Measurements from ENCODE around the gene DDC. TPM values are rescaled to one million over a fixed set of nuclear protein-coding genes. Genes with fewer than 3 reads are reported as not detected.

DDC gene
- total RNA-seq, 1 experiment from 2014 or later: 87.0 TPM

DNA sequence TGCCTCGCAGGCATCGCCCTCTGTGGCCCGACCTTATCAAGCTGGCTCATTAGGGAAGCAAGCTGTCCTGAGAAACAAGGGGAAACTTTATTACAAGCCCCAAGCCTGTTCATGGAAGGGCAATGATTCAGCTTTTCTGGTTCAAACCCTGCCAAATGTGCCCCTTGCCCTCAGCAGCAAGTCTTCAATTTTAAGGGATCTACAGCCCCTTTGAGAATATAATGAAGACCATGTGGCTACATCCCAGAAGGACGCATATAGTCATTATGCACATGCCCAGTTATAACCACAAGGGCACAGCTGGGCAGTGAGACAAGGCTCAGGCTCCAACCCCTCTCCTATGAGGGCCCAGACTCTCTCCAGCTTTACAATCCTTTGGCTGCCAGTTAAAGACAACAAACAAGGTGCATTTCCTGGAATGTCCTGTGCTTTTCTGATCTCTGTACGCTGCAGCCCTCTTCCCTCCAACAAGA lies 56.7 kb downstream of the DDC start:
- no peaks in the 10 kb centered on the region for H3K27me3 Mint-ChIP-seq (ENCODE audit: insufficient read depth, unreplicated experiment)
- TF ChIP-seq, protein P1, sequence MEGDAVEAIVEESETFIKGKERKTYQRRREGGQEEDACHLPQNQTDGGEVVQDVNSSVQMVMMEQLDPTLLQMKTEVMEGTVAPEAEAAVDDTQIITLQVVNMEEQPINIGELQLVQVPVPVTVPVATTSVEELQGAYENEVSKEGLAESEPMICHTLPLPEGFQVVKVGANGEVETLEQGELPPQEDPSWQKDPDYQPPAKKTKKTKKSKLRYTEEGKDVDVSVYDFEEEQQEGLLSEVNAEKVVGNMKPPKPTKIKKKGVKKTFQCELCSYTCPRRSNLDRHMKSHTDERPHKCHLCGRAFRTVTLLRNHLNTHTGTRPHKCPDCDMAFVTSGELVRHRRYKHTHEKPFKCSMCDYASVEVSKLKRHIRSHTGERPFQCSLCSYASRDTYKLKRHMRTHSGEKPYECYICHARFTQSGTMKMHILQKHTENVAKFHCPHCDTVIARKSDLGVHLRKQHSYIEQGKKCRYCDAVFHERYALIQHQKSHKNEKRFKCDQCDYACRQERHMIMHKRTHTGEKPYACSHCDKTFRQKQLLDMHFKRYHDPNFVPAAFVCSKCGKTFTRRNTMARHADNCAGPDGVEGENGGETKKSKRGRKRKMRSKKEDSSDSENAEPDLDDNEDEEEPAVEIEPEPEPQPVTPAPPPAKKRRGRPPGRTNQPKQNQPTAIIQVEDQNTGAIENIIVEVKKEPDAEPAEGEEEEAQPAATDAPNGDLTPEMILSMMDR (IDR thresholded peaks at IDR 0.05; ENCODE audit: insufficient read depth in 1 of 2, low read depth in 1 of 2, low read length in 1 of 2, severe bottlenecking in 1 of 2, unreplicated experiment in 1 of 2): no peak
- CTCF ChIA-PET: no interaction called here
- H3K4me1 Mint-ChIP-seq (ENCODE audit: low read depth, unreplicated experiment): peaks cover 9% of the 10 kb centered on the region
- peaks cover 2% of the 10 kb centered on the region for H3K4me1 ChIP-seq
- H3K36me3 Mint-ChIP-seq (ENCODE audit: insufficient read depth, unreplicated experiment): peaks cover 4% of the 10 kb centered on the region
- intact Hi-C loops (cut with micrococcal nuclease; ENCODE audit: unreplicated experiment): no loop called here
- no peaks in the 10 kb centered on the region for H3K9me3 ChIP-seq
- no peaks in the 10 kb centered on the region for H3K9me3 Mint-ChIP-seq (ENCODE audit: unreplicated experiment)
- no peak overlapping the region for H3K4me3 Mint-ChIP-seq (ENCODE audit: unreplicated experiment)
- H3K27me3 ChIP-seq (replicated peaks; ENCODE audit: control insufficient read depth, insufficient read depth, low read length): no peaks in the 10 kb centered on the region
- no peaks in the 10 kb centered on the region; the same call in 1 of the 2 replicates for H3K36me3 ChIP-seq (ENCODE audit: control insufficient read depth, insufficient read depth, low read length)
- DNase-seq: no peak
- no peak overlapping the region for H3K27ac Mint-ChIP-seq (ENCODE audit: unreplicated experiment)
- BruUV-seq (replicated peaks): no TSS peak
- H3K4me3 ChIP-seq (ENCODE audit: low read depth, low read length): no peak overlapping the region
- POLR2A ChIA-PET: interaction anchor here (0.6 kb wide), 1 partner anchor 23 kb away, joined by 3 read pairs; no protein-coding TSS in a partner anchor

DNA sequence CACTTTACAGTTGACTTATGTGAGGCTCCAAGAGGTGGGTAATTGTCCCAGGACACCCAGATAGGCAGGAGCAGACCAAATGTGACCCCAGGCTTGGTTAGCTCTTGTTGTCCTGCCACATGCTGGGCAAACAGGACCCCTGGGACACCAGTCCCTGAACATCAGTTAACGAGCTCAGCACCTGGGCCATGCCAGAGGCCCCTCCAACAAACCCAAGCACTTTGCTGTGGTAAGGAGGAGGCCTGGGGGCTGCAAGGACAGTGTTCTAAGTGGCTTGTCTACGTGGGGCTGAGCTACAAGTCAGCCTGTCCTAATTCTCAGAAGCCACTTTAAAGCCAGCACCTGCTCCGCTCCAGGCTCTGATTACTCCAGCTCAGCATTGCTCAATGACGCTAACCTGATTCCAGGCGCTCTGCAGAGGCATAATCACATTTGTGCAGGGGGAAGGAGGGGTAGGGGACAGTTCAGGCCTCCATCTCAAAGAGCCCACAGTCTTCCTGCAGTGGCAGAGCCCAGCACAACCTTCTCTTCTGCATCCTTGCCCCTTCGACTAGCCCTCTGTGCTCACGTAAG lies 57.2 kb downstream of the DDC start:
- Histone ChIP-seq H3K27me3 (replicated peaks; ENCODE audit: control insufficient read depth, insufficient read depth, low read length) (no peaks in the 10 kb centered on the region), H3K9me3 (no peaks in the 10 kb centered on the region), H3K4me1 (no peaks in the 10 kb centered on the region), H3K4me3 (ENCODE audit: low read depth, low read length) (no peak overlapping the region), H3K36me3 (ENCODE audit: control insufficient read depth, insufficient read depth, low read length) (no peaks in the 10 kb centered on the region; the same call in 1 of the 2 replicates)
- ChIA-PET POLR2A (no interaction called here), CTCF (no interaction called here)
- H3K36me3 Mint-ChIP-seq (ENCODE audit: insufficient read depth, unreplicated experiment): peaks cover 4% of the 10 kb centered on the region
- H3K9me3 Mint-ChIP-seq (ENCODE audit: unreplicated experiment): no peaks in the 10 kb centered on the region
- H3K4me1 Mint-ChIP-seq (ENCODE audit: low read depth, unreplicated experiment): peaks cover 4% of the 10 kb centered on the region
- intact Hi-C loops (cut with micrococcal nuclease; ENCODE audit: unreplicated experiment): no loop called here
- no peak for DNase-seq
- H3K4me3 Mint-ChIP-seq (ENCODE audit: unreplicated experiment): no peak overlapping the region
- no TSS peak for BruUV-seq (replicated peaks)
- H3K27ac Mint-ChIP-seq (ENCODE audit: unreplicated experiment): no peak overlapping the region
- TF ChIP-seq, protein P1 (IDR thresholded peaks at IDR 0.05; ENCODE audit: insufficient read depth in 1 of 2, low read depth in 1 of 2, low read length in 1 of 2, severe bottlenecking in 1 of 2, unreplicated experiment in 1 of 2): no peak
- no peaks in the 10 kb centered on the region for H3K27me3 Mint-ChIP-seq (ENCODE audit: insufficient read depth, unreplicated experiment)

DNA sequence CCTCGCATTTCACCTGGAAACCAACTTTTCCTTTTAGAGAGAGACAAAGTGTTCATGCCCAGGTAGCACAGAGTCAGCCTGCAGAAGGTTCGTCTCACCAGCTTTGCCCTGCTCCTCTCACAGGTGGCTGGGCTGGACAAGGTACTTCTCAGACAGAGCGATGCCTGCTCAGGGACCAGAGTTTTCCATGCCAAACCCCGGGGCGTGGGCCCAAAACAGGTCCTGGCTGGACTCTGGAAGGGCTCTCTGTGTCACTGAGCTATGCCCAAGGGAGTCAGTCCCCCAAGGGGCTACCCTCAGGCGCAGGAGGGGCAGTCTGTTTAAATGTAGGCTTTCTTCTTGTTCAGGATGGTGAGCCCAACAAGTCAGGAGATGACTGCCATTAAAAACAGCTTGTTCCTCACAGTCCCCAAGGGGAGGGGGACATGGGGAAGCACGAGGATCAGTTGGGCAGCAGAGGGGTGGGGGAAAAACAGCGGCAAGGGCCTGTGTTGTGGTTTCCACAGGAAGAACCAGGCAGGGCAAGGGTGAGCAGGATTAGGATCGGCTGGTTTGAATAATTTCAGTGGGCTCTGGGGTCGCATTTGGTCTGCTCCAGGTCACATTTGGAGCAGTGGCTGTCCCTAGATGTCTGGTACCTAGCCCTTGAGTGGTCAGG lies 59.5 kb downstream of the DDC start:
- no peaks in the 10 kb centered on the region for H3K27me3 ChIP-seq (replicated peaks; ENCODE audit: control insufficient read depth, insufficient read depth, low read length)
- Mint-ChIP-seq H3K36me3 (ENCODE audit: insufficient read depth, unreplicated experiment) (peaks cover 4% of the 10 kb centered on the region), H3K27ac (ENCODE audit: unreplicated experiment) (no peak overlapping the region), H3K27me3 (ENCODE audit: insufficient read depth, unreplicated experiment) (no peaks in the 10 kb centered on the region), H3K4me1 (ENCODE audit: low read depth, unreplicated experiment) (peaks cover 7% of the 10 kb centered on the region), H3K9me3 (ENCODE audit: unreplicated experiment) (no peaks in the 10 kb centered on the region), H3K4me3 (ENCODE audit: unreplicated experiment) (no peak overlapping the region)
- H3K4me1 ChIP-seq: no peaks in the 10 kb centered on the region
- no peaks in the 10 kb centered on the region for H3K9me3 ChIP-seq
- POLR2A ChIA-PET: no interaction called here
- intact Hi-C loops (cut with micrococcal nuclease; ENCODE audit: unreplicated experiment): no loop called here
- no peak overlapping the region for H3K4me3 ChIP-seq (ENCODE audit: low read depth, low read length)
- DNase-seq: no peak
- H3K36me3 ChIP-seq (ENCODE audit: control insufficient read depth, insufficient read depth, low read length): peaks cover 1% of the 10 kb centered on the region; the same call in 1 of the 2 replicates
- CTCF ChIA-PET: no interaction called here
- TF ChIP-seq, protein P1 (IDR thresholded peaks at IDR 0.05; ENCODE audit: insufficient read depth in 1 of 2, low read depth in 1 of 2, low read length in 1 of 2, severe bottlenecking in 1 of 2, unreplicated experiment in 1 of 2): no peak
- BruUV-seq (replicated peaks): no TSS peak

All from Caco-2 (cell line).